Activated T-cell treated with anti-CD3 and anti-CD28 coated beads, Interleukin-2, amount 50 U/mL, for 72 hours (primary cell): Measurements from ENCODE around the gene MED1. TPM values are rescaled to one million over a fixed set of nuclear protein-coding genes. Genes with fewer than 3 reads are reported as not detected.

Experiments used
- ATAC-seq, 2 donors: fragments of 150-1000 bp; cut with Tn5 transposase; replicated peaks in 1 of 2; 2 replicates each; pipeline ENCODE4 v1.10.0; 2021; ENCODE audit warnings: moderate library complexity in 2 of 2, mild to moderate bottlenecking in 1 of 2
- DNase-seq, 2 donors: peaks; one replicate each; pipeline ENCODE4 v3.0.0; 2021 to 2022; ENCODE audit warnings: mixed read lengths in 1 of 2
- H3K27ac Mint-ChIP-seq: one replicate; pipeline ENCODE4 v1.8.0; 2022; ENCODE audit warnings: mild to moderate bottlenecking, moderate library complexity, mixed read lengths
- H3K27me3 Mint-ChIP-seq: one replicate; pipeline ENCODE4 v1.8.0; 2022; ENCODE audit warnings: low read depth, mixed read lengths
- H3K36me3 Mint-ChIP-seq, 2 donors: one replicate each; pipeline ENCODE4 v1.8.0; 2022; ENCODE audit warnings: mixed read lengths in 2 of 2, mild to moderate bottlenecking in 1 of 2; ENCODE audit not compliant: insufficient read depth in 2 of 2
- H3K4me1 Mint-ChIP-seq: one replicate; pipeline ENCODE4 v1.8.0; 2022; ENCODE audit warnings: low read depth, mixed read lengths
- H3K4me3 Mint-ChIP-seq, 2 donors: one replicate each; pipeline ENCODE4 v1.8.0; 2022; ENCODE audit warnings: mild to moderate bottlenecking in 2 of 2, mixed read lengths in 2 of 2, moderate library complexity in 2 of 2
- H3K9me3 Mint-ChIP-seq, 2 donors: one replicate each; pipeline ENCODE4 v1.8.0; 2022; ENCODE audit warnings: mixed read lengths in 2 of 2
- total RNA-seq, 2 donors: library from RNA; stranded (reverse); gene quantifications; one replicate each; pipeline ENCODE4 v1.2.3, GENCODE V29; 2022

The MED1 gene
- total RNA-seq, 2 donors from 2014 or later = 79.7 to 88.3 TPM

- H3K4me1 Mint-ChIP-seq = peaks cover 67% of the 10 kb centered on the region
- ATAC-seq = peak; percentile 54 to 60
Measured at GRCh38 chr17:39404542-39405378, 46.3 kb downstream of the MED1 start.

GRCh38 chr17:39402890-39403605, 48.0 kb downstream of the MED1 start:
- Mint-ChIP-seq H3K27ac (peak overlapping the region; percentile 79), H3K4me1 (peaks cover 61% of the 10 kb centered on the region), H3K4me3 (peak overlapping the region; percentile 91 to 99), H3K36me3 (peaks cover 4 to 8% of the 10 kb centered on the region in 2 donors), H3K27me3 (no peaks in the 10 kb centered on the region), H3K9me3 (no peaks in the 10 kb centered on the region)
- ATAC-seq (no peak), DNase-seq (no peak)

More at GRCh38 chr17:39404542-39405378, 46.3 kb downstream of the MED1 start:
- Mint-ChIP-seq H3K36me3 (peaks cover 9 to 21% of the 10 kb centered on the region in 2 donors), H3K27ac (peak overlapping the region; percentile 97), H3K27me3 (no peaks in the 10 kb centered on the region), H3K9me3 (no peaks in the 10 kb centered on the region), H3K4me3 (peak overlapping the region; percentile 81 to 85)
- peak; percentile 41 to 49 for DNase-seq

- ATAC-seq = peak; percentile 52 to 54
- peaks cover 60% of the 10 kb centered on the region for H3K4me1 Mint-ChIP-seq
- H3K27ac Mint-ChIP-seq = peak overlapping the region; percentile 88
- peak; percentile 89 for DNase-seq
- H3K9me3 Mint-ChIP-seq = no peaks in the 10 kb centered on the region
- peak overlapping the region; percentile 91 to 99 for H3K4me3 Mint-ChIP-seq
- H3K27me3 Mint-ChIP-seq = no peaks in the 10 kb centered on the region
- H3K36me3 Mint-ChIP-seq = peaks cover 4 to 8% of the 10 kb centered on the region in 2 donors
Measured at GRCh38 chr17:39402244-39402889, 48.7 kb downstream of the MED1 start.

- Mint-ChIP-seq H3K9me3 (no peaks in the 10 kb centered on the region), H3K4me1 (peaks cover 56% of the 10 kb centered on the region), H3K4me3 (peak within 1 kb of the TSS; percentile 91 to 99), H3K27me3 (no peaks in the 10 kb centered on the region), H3K36me3 (peaks cover 2 to 5% of the 10 kb centered on the region in 2 donors), H3K27ac (peak within 1 kb of the TSS; percentile 88)
- DNase-seq (peak; percentile 92), ATAC-seq (peak; percentile 72 to 74)
Measured at GRCh38 chr17:39401412-39402243, 49.4 kb downstream of the MED1 start, which contains the start of gene FBXL20. TSS of gene FBXL20 (minus strand) at chr17:39401626. CDS start at chr17:39401402, 224 bp downstream.

- Mint-ChIP-seq H3K27ac (peak overlapping the region; percentile 80), H3K36me3 (peaks cover 2 to 5% of the 10 kb centered on the region in 2 donors)
- peak in 1 of 2 donors; percentile 38 for DNase-seq
Measured at GRCh38 chr17:39400547-39401411, 50.3 kb downstream of the MED1 start.

GRCh38 chr17:39399791-39400190, 51.3 kb downstream of the MED1 start:
- Mint-ChIP-seq H3K36me3 (peaks cover 2 to 5% of the 10 kb centered on the region in 2 donors), H3K27ac (peak overlapping the region; percentile 80), H3K4me1 (peaks cover 42% of the 10 kb centered on the region)

More at GRCh38 chr17:39400547-39401411, 50.3 kb downstream of the MED1 start:
- no peaks in the 10 kb centered on the region for H3K27me3 Mint-ChIP-seq
- H3K9me3 Mint-ChIP-seq = no peaks in the 10 kb centered on the region
- ATAC-seq = peak in 1 of 2 donors; percentile 1
- peak overlapping the region; percentile 91 to 99 for H3K4me3 Mint-ChIP-seq
- H3K4me1 Mint-ChIP-seq = peaks cover 47% of the 10 kb centered on the region

GRCh38 chr17:39393736-39394135, 57.3 kb downstream of the MED1 start:
- H3K4me3 Mint-ChIP-seq = no peak overlapping the region
- H3K4me1 Mint-ChIP-seq = peaks cover 8% of the 10 kb centered on the region
- H3K27ac Mint-ChIP-seq = no peak overlapping the region
- ATAC-seq = no peak
- no peaks in the 10 kb centered on the region for H3K9me3 Mint-ChIP-seq
- H3K36me3 Mint-ChIP-seq = no peaks in the 10 kb centered on the region
- no peaks in the 10 kb centered on the region for H3K27me3 Mint-ChIP-seq
- no peak for DNase-seq

More at GRCh38 chr17:39399791-39400190, 51.3 kb downstream of the MED1 start:
- ATAC-seq = no peak
- Mint-ChIP-seq H3K9me3 (no peaks in the 10 kb centered on the region), H3K27me3 (no peaks in the 10 kb centered on the region), H3K4me3 (peak overlapping the region; percentile 91 to 99)
- no peak for DNase-seq

- H3K4me3 Mint-ChIP-seq = no peak overlapping the region
- no peaks in the 10 kb centered on the region for H3K27me3 Mint-ChIP-seq
- DNase-seq (no peak), ATAC-seq (no peak)
- no peak overlapping the region for H3K27ac Mint-ChIP-seq
- H3K9me3 Mint-ChIP-seq = no peaks in the 10 kb centered on the region
- peaks cover 8% of the 10 kb centered on the region for H3K4me1 Mint-ChIP-seq
- no peaks in the 10 kb centered on the region for H3K36me3 Mint-ChIP-seq
Measured at GRCh38 chr17:39391448-39391847, 59.6 kb downstream of the MED1 start.

- Mint-ChIP-seq H3K9me3 (no peaks in the 10 kb centered on the region), H3K36me3 (no peaks in the 10 kb centered on the region), H3K4me3 (no peak overlapping the region), H3K27me3 (no peaks in the 10 kb centered on the region), H3K4me1 (peaks cover 11% of the 10 kb centered on the region), H3K27ac (no peak overlapping the region)
- no peak for DNase-seq
- ATAC-seq = no peak
Measured at GRCh38 chr17:39385040-39385439, 66.0 kb downstream of the MED1 start.

GRCh38 chr17:39380144-39380543, 70.9 kb downstream of the MED1 start:
- Mint-ChIP-seq H3K4me1 (peaks cover 40% of the 10 kb centered on the region), H3K27me3 (no peaks in the 10 kb centered on the region), H3K27ac (no peak overlapping the region), H3K9me3 (no peaks in the 10 kb centered on the region), H3K36me3 (no peaks in the 10 kb centered on the region), H3K4me3 (peak overlapping the region in 1 of 2 donors; percentile 31)
- peak; percentile 80 to 95 for ATAC-seq
- DNase-seq = peak in 1 of 2 donors; percentile 38

GRCh38 chr17:39376434-39376833, 74.6 kb downstream of the MED1 start:
- no peaks in the 10 kb centered on the region for H3K9me3 Mint-ChIP-seq
- peaks cover 35% of the 10 kb centered on the region for H3K4me1 Mint-ChIP-seq
- no peak for DNase-seq
- no peak for ATAC-seq
- H3K27me3 Mint-ChIP-seq = no peaks in the 10 kb centered on the region
- no peaks in the 10 kb centered on the region for H3K36me3 Mint-ChIP-seq
- H3K4me3 Mint-ChIP-seq = no peak overlapping the region
- no peak overlapping the region for H3K27ac Mint-ChIP-seq
